HEK293 (cell line): ENCODE measurements around the gene ZNF428.

Source experiments
- CTCF ChIP-seq: fragments of 450-650 bp; formaldehyde crosslinking; IDR thresholded peaks from 2 replicates; pipeline ENCODE4 v1.5.1; 2016; ENCODE audit warnings: missing biosample characterization, missing genetic modification characterization
- HIC1 ChIP-seq: fragments of 450-650 bp; formaldehyde crosslinking; IDR thresholded peaks from 2 replicates; pipeline ENCODE4 v1.5.1; 2016; ENCODE audit warnings: missing biosample characterization, missing genetic modification characterization
- ZNF639 ChIP-seq: fragments of 450-650 bp; formaldehyde crosslinking; IDR thresholded peaks from 2 replicates; pipeline ENCODE4 v1.5.1; 2016; ENCODE audit warnings: missing biosample characterization, missing genetic modification characterization

- TF ChIP-seq ZNF639 (tag by site-specific recombination) (no peak), CTCF (tag by site-specific recombination) (peak; percentile 94), HIC1 (tag by site-specific recombination) (no peak)
Observed at GRCh38 chr19:43594710-43595604, 24.5 kb downstream of the ZNF428 start.
